Measurements from ENCODE around the gene ATOH8.
A peak's percentile ranks its signal among the peaks of the same experiment; 100 is the strongest.

The ATOH8 gene

DNA sequence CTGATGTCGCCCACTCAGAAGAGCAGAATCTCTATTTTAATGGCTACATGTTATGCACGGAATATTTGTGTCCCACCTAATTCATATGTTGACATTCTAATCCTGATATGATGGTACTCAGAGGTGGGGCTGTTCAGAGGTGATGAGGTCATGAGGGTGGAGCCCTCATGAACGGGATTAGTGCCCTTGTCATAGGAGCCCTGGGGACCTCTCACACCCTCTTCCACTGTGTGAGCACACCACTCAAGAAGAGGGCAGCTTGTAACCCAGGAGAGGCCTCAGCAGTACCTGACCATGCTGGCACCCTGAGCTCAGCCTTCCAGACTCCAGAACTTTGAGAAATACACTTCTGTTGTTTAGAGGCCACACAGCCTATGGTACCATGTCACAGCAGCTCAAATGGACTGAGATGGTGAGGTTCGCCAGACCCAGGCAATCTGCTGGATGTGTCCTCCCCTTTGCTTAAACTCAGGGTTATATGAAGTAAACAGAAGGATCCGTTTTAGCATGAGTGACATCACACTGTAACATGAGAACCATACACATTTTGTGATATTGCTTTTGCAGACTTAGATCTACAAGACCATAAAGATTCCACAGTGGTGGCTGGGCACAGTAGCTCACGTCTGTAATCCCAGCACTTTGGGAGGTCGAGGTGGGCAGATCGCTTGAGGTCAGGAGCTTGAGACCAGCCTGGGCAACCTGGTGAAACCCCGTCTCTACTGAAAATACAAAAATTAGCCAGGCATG is 48.7 kb downstream of the ATOH8 start:
- peak in 2 of 42 donors; percentile 8 to 26 for DNase-seq
- intact Hi-C loops (cut with DNase I), result no loop called here

DNA sequence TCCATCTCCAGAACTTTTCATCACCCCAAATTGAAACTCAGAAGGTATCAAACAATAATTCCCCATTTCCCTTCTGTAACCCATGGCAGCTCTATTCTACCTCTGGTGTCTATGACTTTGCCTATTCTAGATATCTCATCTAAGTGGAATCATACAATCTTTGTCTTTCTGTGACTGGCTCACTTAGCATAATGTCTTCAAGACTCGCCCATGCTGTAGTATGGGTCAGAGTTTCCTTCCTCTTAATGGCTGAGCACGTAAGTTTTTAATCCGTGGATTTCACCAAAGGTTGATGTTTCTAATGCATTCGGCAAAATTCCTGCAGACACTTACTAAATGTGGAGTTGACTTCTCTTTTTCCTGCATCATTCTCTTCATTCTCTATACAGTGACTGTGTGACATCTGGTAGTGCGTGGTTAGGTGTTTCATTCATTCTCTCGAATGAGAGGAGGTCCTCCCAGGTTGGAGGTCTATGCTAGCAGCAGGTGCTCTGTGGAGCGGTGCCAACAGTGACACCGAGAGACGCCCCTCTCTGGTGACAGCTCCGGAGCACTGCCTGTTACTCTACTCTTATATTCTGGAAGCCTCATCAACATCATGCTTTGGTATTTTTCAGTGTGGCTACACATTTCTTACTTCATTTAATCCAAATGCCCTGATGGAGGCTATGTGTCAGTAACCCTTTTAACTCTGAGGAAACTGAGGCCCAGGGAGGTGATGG is 50.1 kb downstream of the ATOH8 start:
- DNase-seq, result peak in 4 of 42 donors; percentile 2 to 26 (median 10)
- intact Hi-C loops (cut with DNase I), result no loop called here

DNA sequence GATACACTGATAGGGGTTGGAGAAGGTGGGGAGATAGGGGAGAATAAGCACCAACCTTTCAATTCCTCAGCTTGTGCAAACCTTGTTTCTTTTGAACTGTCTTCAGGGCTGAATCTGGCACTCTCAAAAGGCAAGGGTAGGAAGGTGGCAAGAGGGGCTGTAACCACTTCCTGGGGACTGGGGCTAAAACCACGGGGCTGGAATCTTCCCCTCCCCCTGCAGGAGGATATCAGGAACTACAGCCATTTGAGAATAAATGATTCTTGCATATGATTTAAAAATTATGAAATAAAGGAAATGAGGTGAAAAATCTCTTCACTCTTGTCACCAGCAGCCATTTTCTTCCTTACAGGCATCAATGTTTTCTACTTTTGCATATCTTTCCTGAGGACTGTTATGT is 50.8 kb downstream of the ATOH8 start:
- DNase-seq, result peak in 4 of 42 donors; percentile 9 to 44 (median 24)
- intact Hi-C loops (cut with DNase I), result no loop called here

DNA sequence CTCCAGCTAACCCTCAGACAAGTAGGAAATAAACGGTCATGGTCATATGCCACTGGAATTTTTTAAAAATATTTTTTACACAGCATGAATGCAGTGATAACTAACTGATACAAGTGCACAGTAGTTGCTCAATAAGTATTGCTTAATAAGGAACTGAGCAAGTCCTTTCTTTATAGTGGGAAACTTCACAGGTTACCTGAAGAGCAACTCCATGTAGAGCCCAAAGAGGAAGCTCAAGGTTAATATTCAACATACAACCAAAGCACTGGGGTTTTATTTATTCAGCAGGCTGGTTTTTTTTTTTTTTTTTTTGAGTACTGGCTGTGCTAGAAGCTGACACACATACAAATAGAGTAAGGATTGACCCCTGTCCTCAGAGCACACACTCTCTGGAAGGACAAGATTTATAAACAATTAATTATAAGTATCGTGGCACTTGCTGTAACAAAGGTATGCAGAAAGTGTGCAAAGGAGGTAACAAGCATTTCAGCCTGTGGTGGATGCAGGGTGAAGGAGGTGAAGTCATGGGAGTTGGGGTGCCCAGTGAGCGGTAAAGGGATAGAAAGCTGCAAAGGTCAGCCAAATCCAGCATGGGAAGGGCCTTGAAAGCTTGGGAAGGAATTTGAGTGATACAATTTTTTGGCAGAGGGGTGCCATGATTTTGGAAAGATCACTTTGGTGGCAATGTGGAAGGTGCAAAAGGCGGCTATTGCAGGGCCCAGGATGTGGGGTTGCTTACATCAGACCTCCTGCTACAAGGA is 52.7 kb downstream of the ATOH8 start:
- intact Hi-C loops (cut with DNase I), result no loop called here
- peak in 2 of 42 donors; percentile 5 to 9 for DNase-seq

DNA sequence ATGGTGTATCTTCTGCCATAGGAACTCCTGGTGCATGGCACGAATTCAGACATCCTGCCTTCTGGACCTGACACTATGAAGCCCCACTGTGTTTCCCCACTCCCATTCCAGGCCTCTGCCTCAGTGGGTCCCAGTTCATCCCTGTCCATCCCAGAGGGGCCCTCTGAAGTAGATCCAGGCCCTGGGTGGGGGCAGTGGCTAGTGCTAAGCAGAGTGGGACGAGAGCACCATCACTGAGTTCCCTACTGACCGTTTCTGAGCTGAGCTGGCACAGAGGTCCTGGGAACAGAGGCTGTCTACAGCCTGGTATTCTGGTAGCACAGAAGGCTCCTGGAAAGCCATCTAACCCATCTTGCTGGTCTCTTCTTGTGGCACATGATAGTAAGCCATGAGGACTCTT is 54.0 kb downstream of the ATOH8 start:
- intact Hi-C loops (cut with DNase I), result no loop called here
- DNase-seq, result peak in 3 of 42 donors; percentile 5 to 21 (median 10)

DNA sequence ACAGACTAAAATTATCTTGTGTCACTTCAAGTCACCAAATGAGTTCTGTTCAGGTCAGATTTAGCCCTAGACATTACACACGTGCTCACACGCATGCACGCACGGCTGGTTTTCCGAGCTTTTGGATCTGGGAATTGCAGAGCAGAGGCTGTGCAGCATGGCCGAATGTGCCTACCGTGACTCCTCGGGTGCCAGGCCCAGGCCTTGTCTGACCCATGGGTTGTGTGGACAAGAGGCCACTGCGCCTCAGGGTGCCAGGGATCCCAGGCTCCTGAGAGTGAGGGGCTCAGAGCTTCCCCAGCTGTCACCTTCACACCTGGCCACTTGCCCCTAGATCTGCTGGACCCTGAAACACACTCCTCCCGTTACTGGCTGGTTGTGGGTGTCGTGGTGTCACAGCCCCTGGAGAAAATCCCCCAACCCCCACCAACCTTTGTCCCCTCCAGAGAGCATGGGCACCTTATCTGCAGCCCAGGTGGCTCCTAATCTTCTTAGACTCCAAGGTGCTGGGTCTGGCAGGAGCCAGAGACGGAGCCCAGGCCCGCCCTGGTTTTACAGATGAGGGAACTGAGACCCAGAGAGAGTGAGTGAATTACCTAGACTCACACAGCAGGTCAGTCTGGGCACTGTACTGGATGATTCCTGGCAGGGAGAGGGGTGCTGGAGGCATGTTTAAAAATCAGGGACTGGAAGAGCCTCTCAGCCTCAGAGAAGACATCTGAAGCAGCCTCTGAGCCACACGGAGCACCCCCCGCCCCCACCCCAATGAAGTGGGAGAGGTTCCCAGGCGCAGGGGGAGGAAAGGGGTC is 56.8 kb downstream of the ATOH8 start:
- intact Hi-C loops (cut with DNase I), result loop anchor here (5.0 to 10.0 kb wide), 2 partner anchors 83 to 176 kb away; no protein-coding TSS in a partner anchor
- DNase-seq, result peak in 4 of 42 donors; percentile 10 to 40 (median 30)

DNA sequence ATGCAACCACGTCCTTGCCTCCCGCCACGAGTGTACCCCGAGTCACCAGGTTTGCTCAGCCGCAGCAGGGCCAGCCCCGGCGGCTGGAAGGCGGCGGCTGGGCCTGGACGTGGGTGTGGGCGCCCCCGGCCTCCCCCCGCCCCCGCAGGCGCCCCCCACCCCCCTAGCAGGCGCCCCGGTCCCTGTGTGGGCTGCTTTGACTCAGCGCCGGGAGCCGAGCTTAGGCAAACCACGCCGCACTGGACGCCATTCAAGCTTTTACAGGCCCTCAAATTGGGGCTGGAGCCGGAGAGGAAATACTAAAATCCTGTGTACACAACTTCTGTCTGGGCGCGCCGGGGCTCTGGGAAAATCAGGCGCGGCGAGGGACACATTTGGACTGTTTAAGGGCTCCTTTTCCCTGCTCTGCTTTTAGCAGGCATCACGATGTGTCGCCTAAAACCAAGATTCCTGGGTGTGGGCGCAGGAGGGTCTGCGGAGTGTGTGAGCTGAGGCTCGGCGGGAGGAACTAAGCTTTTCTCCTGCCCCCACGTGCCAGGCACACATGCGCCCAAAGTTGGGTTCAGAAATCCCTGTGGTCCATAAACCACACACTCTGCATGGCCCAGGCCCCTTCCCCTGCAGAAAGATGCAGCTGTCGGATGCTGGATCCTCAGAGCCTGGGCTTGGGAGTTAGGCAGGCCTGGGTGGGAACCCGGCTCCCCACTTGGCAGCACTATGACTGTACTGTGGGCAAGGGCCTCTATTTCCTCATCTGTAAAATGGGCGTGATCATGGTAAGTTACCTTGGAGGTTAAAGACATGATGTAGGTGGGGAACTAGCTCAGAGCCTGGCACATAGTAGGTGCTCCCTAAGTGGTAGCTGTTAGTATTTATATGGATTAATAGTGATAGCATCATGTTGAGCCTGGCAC is 57.6 kb downstream of the ATOH8 start:
- DNase-seq, result peak in 4 of 42 donors; percentile 4 to 43 (median 34)
- intact Hi-C loops (cut with DNase I), result loop anchor here (5.0 to 10.0 kb wide), 2 partner anchors 84 to 177 kb away; no protein-coding TSS in a partner anchor

DNA sequence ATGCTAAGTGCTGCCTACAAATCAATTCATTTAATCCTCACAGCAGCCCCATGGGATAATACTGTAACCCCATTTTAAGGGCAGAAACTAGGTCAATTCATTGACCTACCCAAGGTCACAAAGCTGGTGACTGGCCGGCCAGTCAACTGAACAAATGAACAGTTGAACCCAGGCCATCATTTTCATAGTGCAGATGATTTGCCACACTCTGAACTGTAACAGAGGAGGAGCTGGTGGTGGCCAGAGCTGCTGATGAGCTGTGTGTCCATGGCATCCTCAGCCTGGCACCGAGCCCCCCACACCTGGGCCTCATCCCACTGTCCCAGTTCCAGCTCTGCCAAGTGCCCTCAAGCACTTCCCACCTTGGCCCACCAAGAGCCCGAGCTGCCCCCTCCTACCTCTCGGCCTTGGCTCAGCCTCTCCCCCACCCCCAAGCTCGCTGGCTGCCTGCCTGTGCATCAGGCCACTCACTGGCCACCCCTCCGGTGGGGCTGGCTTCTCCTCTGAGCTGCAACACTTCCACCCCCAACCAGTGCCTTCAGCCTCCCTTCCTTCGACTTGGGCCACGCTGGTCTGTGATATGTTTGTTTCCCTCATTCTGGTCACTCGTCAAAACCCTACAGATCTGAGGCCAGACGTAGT is 58.4 kb downstream of the ATOH8 start:
- intact Hi-C loops (cut with DNase I), result loop anchor here (5.0 to 10.0 kb wide), 2 partner anchors 85 to 177 kb away; no protein-coding TSS in a partner anchor
- peak in 3 of 42 donors; percentile 1 to 41 (median 35) for DNase-seq

DNA sequence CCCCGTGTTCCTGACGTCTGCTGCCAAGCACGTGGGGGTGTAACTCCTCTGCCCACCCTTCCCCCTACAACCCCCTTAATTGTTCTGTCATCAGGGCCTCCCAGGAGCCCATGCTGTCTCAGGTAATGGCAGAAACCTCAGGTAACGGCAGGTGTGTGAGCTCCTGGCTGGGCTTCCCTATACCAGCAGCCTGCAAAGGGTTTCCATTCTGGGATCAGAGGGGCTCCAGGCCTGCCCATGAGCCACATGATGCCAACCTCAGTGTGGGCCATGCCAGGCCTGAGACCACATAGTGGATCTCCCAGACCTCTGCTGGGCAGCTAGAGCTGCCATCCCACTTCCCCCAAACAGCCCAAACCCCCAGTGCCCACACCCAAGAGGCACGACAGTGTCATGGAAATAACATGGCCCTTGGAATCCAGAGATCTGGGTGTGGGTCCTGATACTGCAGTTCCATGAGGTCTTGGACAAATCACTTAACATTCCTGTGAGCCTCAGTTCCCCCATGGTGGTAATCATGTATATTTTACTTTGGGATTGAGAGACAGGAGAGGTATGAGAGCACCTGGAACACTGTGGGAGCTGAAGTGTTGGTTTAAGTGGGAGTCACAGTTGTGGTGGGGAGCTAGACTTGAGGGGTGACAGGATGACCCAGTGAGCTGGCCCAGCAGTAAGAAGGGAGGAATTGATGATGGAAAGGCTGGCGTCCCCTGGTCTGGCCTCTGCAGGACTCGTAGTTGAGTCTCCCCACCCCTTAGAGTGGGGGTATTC is 59.6 kb downstream of the ATOH8 start:
- intact Hi-C loops (cut with DNase I), result loop anchor here (5.0 to 10.0 kb wide), 2 partner anchors 86 to 179 kb away; no protein-coding TSS in a partner anchor
- DNase-seq, result peak in 2 of 42 donors; percentile 30 to 32

DNA sequence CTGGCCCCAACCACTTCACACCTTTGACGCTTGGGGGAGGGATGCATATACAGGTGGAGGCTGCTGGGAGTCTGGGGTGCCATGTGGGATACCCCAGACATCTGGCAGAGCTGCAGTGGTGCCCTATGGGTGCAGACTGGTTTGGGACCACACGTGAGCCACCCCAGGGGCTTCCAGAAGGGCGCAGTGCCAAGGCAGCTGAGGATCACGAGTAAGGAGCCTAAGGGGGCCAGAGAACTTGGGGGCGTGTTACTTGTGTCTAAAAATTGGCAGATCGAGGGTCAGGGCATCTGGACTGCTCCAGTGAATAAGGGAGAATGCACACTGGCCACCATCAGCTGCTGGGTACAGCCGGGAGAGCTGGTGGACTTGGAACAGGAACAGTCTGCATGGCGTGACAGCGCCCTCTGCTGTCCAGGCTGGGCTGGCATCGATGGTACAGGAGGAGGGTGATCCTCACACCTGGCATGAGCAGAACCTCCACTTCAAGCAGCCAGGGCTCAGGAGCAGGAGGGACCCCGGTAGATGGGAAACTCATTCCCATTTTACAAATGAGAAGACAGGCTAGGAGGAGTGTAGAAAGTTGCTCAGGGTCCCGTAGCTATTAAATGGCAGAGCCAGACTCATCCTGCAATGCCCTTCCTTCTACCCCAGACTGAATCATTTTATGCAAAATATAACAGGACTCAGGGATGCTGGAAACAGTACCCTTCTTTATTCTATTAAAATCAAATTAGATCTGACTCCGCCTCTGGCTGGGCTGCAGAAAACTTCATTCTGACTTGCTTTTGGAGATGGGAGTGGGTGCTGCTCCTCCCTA is 60.4 kb downstream of the ATOH8 start:
- peak; percentile 84 to 98 (median 95) for DNase-seq
- intact Hi-C loops (cut with DNase I), result loop anchor here (5.0 to 10.0 kb wide), 2 partner anchors 87 to 179 kb away; no protein-coding TSS in a partner anchor

DNA sequence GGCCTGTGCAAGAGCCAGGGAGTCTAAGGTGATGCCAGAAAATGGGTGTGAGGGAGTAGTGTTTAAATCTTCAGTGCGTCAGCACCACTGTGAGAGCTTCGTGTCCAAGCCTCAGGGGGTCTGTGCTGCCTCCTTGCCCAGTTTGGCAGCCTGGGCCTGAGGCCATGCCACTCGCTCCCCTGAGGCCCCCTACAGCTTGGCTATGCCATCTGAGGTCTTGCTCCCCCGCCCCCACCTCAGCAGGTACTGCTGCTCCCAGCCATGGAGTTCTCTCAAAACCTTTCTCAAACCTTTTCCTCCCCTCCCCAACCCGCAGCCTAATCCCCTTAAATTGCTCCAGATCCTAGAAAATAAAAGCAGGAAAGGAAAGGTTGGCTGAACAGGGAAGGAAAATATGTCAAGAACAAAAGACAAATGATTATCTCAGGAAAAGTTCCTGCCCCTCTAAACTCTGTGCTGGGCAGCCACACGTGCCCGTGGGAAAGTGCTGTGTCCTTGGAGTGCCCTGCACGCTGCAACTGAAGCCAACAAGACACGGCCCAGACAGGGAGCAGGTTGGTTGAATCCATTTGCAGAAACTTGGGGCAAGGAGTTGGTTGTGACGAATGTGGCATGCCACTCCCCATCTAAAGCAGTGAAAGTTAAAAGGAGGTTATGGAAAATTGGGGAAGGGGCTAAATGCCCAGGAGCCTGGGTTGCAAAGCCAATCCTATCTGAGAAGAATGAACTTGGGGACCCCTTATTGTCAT is 61.2 kb downstream of the ATOH8 start:
- peak in 2 of 42 donors; percentile 16 to 39 for DNase-seq
- intact Hi-C loops (cut with DNase I), result loop anchor here (5.0 to 10.0 kb wide), 2 partner anchors 88 to 180 kb away; no protein-coding TSS in a partner anchor

DNA sequence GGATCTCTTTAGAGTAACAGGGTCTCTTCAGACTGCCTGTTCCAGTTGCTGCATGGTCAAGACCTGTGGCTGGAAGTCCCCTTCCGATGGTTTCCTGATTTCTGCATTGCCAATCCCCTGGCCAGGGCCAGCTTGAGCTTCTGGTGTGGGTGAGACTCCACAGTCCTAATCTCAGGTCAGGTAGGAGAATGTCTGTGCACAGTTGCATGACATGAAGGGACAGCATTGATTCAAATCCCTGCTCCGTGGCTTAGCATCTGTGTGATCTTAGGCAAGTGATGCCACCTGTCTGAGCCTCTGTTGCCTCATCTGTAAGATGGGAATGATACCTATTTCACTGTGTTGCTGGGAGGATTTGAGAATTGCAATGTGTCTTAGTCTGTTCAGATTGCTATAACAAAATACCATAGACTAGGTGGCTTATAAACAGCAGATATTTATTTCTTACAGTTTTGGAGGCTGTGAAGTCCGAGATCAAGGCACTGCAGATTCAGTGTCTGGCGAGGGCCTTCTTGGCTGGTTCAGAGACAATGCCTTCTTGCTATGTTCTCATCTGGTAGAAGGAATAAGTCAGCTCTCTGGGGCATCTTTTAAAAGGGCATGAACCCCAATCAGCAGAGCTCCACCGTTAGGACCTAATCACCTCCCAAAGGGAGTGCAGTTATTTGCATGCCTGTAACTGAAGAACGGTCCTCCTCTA is 66.2 kb downstream of the ATOH8 start:
- DNase-seq, result peak in 1 of 42 donors; percentile 17
- intact Hi-C loops (cut with DNase I), result loop anchor here (10.0 kb wide), 1 partner anchor 185 kb away; no protein-coding TSS in a partner anchor

DNA sequence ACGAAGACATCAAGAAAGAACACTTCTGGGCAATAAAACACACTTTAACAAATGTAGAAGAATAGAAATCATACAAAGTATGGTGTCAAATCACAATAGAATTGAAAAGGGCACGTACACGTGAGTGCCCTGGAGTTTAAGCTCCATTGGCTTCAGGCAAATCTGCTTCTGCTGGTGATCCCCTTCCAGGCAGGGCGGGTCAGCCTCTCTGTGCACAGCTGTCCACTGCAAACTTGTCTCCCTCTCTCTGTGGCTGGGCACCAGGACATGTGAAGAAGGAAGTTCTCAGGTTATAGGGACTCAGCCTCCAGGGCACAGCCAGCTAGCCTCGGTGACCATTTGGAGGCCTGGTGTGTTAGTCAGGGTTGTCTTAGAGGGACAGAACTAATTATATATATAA is 69.0 kb downstream of the ATOH8 start:
- intact Hi-C loops (cut with DNase I), result no loop called here
- DNase-seq, result peak in 2 of 42 donors; percentile 25 to 41

DNA sequence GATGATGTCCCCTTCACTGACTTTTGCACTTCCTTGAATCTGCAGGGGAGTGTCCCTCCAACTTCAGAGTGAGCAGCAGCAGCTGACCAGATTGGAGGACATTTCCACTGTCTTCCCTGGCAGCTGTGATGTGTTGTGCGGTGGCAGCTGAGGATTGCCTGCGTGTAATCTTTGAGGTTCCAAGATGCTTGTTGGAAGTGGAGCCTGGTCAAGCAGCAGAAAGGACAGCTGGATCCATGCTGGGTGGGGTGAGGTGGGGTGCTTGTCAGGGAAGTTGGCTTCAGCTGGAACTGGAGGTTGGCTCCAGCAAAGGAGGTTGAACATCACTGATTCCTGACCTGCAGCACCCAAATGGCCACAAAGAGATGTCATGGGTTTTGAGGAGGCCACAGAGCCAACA is 70.2 kb downstream of the ATOH8 start:
- DNase-seq, result peak in 1 of 42 donors; percentile 26
- intact Hi-C loops (cut with DNase I), result no loop called here

Data from head of caudate nucleus (tissue), 42 donors.